GM12878 (cell line): ENCODE data around the gene ZGLP1. TPM values are rescaled to one million over a fixed set of nuclear protein-coding genes. Genes with fewer than 3 reads are reported as not detected.

Source experiments
- ATAC-seq: fragments of 200-7000 bp; cut with Tn5 transposase; 3 replicates; pipeline ENCODE4 v1.9.1; 2020; ENCODE audit warnings: mild to moderate bottlenecking, moderate library complexity
- BruUV-seq: library from RNA; stranded (reverse); fragments of 400-500 nt; replicated peaks from 2 replicates; lab custom pipeline; 2021; lab: Mats Ljungman, UMichigan
- CTCF ChIA-PET: fragments of 300-600 bp; sonication (Branson Sonifier 250); formaldehyde crosslinking; extraction: SDS; loops from one replicate; lab custom pipeline; 2021; ENCODE audit warnings: inconsistent platforms; lab: Yijun Ruan, JAX
- POLR2A ChIA-PET: fragments of 350-600 bp; formaldehyde crosslinking; extraction: SDS; loops from one replicate; lab custom pipeline; 2021; ENCODE audit warnings: inconsistent platforms; lab: Charles Lee
- RAD21 ChIA-PET: fragments of 300-600 bp; sonication (Branson Sonifier 250); formaldehyde crosslinking; loops from one replicate; lab custom pipeline; 2023; ENCODE audit warnings: antibody characterized with exemption; ENCODE audit not compliant: unreplicated experiment; lab: Charles Lee
- SMC1A ChIA-PET: fragments of 300-600 bp; sonication (Branson Sonifier 250); formaldehyde crosslinking; loops from one replicate; lab custom pipeline; 2023; ENCODE audit not compliant: unreplicated experiment, uncharacterized antibody; lab: Charles Lee
- DNase-seq: peaks from one replicate; pipeline ENCODE4 v3.0.0-alpha.2; 2011; ENCODE audit warnings: low read depth, low spot score
- FAIRE-seq: peaks from 3 replicates; lab custom pipeline; 2011; peaks lifted over from hg19 to GRCh38; lab: Jason Lieb, UNC
- H2AFZ ChIP-seq: 2 replicates; pipeline ENCODE4 v1.6.0; 2011; ENCODE audit warnings: low read depth, low read length, control low read depth; ENCODE audit not compliant: control insufficient read depth
- H3K27ac ChIP-seq: 2 replicates; pipeline ENCODE4 v1.5.1; 2011; ENCODE audit warnings: control low read depth; ENCODE audit not compliant: control insufficient read depth, insufficient read depth
- H3K27me3 ChIP-seq, 2 experiments: replicated peaks in 1 of 2; 2 replicates each; pipeline versions ENCODE4 v1.6.0 to v1.6.1; 2011; ENCODE audit warnings: low read length in 1 of 2; ENCODE audit not compliant: control insufficient read depth in 2 of 2, insufficient read depth in 2 of 2
- H3K36me3 ChIP-seq, 2 experiments: 2 replicates each; pipeline ENCODE4 v1.5.1; 2011; ENCODE audit warnings: low read length in 1 of 2; ENCODE audit not compliant: control insufficient read depth in 2 of 2, insufficient read depth in 2 of 2
- H3K4me1 ChIP-seq: 2 replicates; pipeline ENCODE4 v1.6.1; 2011; ENCODE audit warnings: mild to moderate bottlenecking, low read length, moderate library complexity, mixed read lengths; ENCODE audit not compliant: control insufficient read depth, insufficient read depth
- H3K4me2 ChIP-seq: 2 replicates; pipeline ENCODE4 v1.6.0; 2011; ENCODE audit warnings: control low read depth; ENCODE audit not compliant: control insufficient read depth, insufficient read depth
- H3K4me3 ChIP-seq: fragments of 200-600 bp; sonication (generic); 2 replicates; pipeline ENCODE4 v1.5.1; 2016
- H3K79me2 ChIP-seq: 2 replicates; pipeline ENCODE4 v1.6.0; 2011; ENCODE audit warnings: low read length; ENCODE audit not compliant: control insufficient read depth, insufficient read depth
- H3K9ac ChIP-seq: 2 replicates; pipeline ENCODE4 v1.8.0; 2011; ENCODE audit warnings: low read length, control low read depth, mixed read lengths; ENCODE audit not compliant: control insufficient read depth, insufficient read depth
- H3K9me3 ChIP-seq: replicated peaks from 3 replicates; pipeline ENCODE4 v1.5.1; 2011; ENCODE audit warnings: mild to moderate bottlenecking, low read length; ENCODE audit not compliant: control insufficient read depth, insufficient read depth
- H4K20me1 ChIP-seq: 2 replicates; pipeline ENCODE4 v1.6.0; 2011; ENCODE audit not compliant: control insufficient read depth, insufficient read depth
- CHD1 ChIP-seq: IDR thresholded peaks from 2 replicates; pipeline ENCODE4 v1.6.1; 2012; ENCODE audit warnings: low read depth, low read length, improper control_type of control experiment
- CHD2 ChIP-seq: IDR thresholded peaks from 2 replicates; pipeline ENCODE4 v1.6.1; 2011; ENCODE audit warnings: low read depth, low read length, improper control_type of control experiment, borderline replicate concordance
- CREB1 ChIP-seq: IDR thresholded peaks from 2 replicates; pipeline ENCODE4 v1.6.1; 2012; ENCODE audit warnings: low read depth, mild to moderate bottlenecking, inconsistent platforms
- KLF5 ChIP-seq: fragments of 450-650 bp; IDR thresholded peaks from 2 replicates; pipeline ENCODE4 v1.6.1; 2014; ENCODE audit warnings: mild to moderate bottlenecking; ENCODE audit not compliant: partially characterized antibody
- NBN ChIP-seq: fragments of 450-650 bp; IDR thresholded peaks from 2 replicates; pipeline ENCODE4 v1.6.1; 2016
- NFIC ChIP-seq: IDR thresholded peaks from 2 replicates; pipeline ENCODE4 v1.6.1; 2012; ENCODE audit warnings: low read depth, mild to moderate bottlenecking, inconsistent platforms, low read length, moderate library complexity
- NFYB ChIP-seq: IDR thresholded peaks from 2 replicates; pipeline ENCODE4 v1.6.1; 2011; ENCODE audit warnings: low read depth, mild to moderate bottlenecking, low read length, improper control_type of control experiment, moderate library complexity; ENCODE audit not compliant: insufficient read depth
- POLR2AphosphoS5 ChIP-seq: IDR thresholded peaks from 2 replicates; pipeline ENCODE4 v1.6.1; 2011; ENCODE audit warnings: mild to moderate bottlenecking, low read length, inconsistent platforms
- SMARCA5 ChIP-seq: fragments of 450-650 bp; IDR thresholded peaks from 2 replicates; pipeline ENCODE4 v1.6.1; 2017; ENCODE audit warnings: mild to moderate bottlenecking
- STAT1 ChIP-seq: fragments of 450-650 bp; conservative IDR thresholded peaks from 2 replicates; pipeline ENCODE4 v1.6.1; 2014; ENCODE audit warnings: antibody characterized with exemption, mild to moderate bottlenecking
- SUPT20H ChIP-seq: IDR thresholded peaks from 2 replicates; pipeline ENCODE4 v1.6.1; 2011; ENCODE audit warnings: low read depth, mild to moderate bottlenecking, low read length, moderate library complexity, borderline replicate concordance; ENCODE audit not compliant: control insufficient read depth
- WGBS: methylation state at CpG from one replicate; pipeline ENCODE4 v1.1.6; 2016; ENCODE audit warnings: low lambda C conversion rate; ENCODE audit not compliant: insufficient replicate concordance, insufficient coverage; ENCODE audit errors: missing lambda C conversion rate; 5-methylcytosine and 5-hydroxymethylcytosine counted together
- in situ Hi-C: fragments of 300-500 bp; cut with MboI; formaldehyde crosslinking; loops from 9 replicates; pipeline ENCODE4 v1.14.3; 2018; ENCODE audit warnings: mixed read lengths
- intact Hi-C: fragments of 100-400 bp; cut with micrococcal nuclease; formaldehyde crosslinking; loops from one replicate; pipeline ENCODE4 v1.14.2; 2022; ENCODE audit not compliant: unreplicated experiment
- polyA plus RNA-seq, 11 experiments: library from polyadenylated mRNA; depleted of rRNA in 4 of 11; unstranded in 6 of 11; stranded (reverse) in 5 of 11; fragments of >200 nt; fragmentation: Nextera tagmentation in 4 of 11; fragmentation: Illumina TruSeq in 1 of 11; extraction: Ambion mirVana in 4 of 11; extraction: Trizol in 1 of 11; gene quantifications; 1 replicate in 1 of 11; 2 replicates in 10 of 11; pipeline versions ENCODE4 v1.2.1 to v1.2.3, GENCODE V29; 2011 to 2016; ENCODE audit warnings: inconsistent platforms in 2 of 11, missing spikeins in 2 of 11, low read depth in 1 of 11
- total RNA-seq, 4 experiments: library from RNA; depleted of rRNA in 3 of 4; stranded (reverse); fragments of >200 nt in 3 of 4; fragmentation: Illumina TruSeq in 1 of 4; extraction: Trizol in 1 of 4; gene quantifications; 2 replicates each; pipeline versions ENCODE4 v1.2.1 to v1.2.3, GENCODE V29; 2013 to 2021
- TF ChIP-seq, protein P1 (sequence below): fragments of 450-650 bp; IDR thresholded peaks from 2 replicates; pipeline ENCODE4 v1.6.1; 2017; ENCODE audit warnings: borderline replicate concordance

ZGLP1 gene
- total and polyA plus RNA-seq, 10 of the 15 experiments (the other 5 are each of a cell fraction or from before 2014, with no cell fraction given), result 0.29 to 5.6 (median 1.3) TPM

DNA sequence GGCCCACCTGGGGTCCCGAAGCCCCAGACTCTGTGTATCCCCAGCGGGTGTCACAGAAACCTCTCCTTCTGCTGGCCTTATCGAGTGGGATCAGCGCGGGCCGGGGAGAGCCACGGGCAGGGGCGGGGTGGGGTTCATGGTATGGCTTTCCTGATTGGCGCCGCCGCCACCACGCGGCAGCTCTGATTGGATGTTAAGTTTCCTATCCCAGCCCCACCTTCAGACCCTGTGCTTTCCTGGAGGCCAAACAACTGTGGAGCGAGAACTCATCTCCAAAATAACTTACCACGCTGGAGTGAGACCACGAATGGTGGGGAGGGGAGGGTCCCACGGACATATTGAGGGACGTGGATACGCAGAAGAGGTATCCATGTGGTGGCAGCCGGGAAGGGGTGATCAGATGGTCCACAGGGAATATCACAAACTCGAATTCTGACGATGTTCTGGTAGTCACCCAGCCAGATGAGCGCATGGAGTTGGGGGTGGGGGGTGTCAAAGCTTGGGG lies 20.9 kb downstream of the ZGLP1 start:
- peak; percentile 58 for ATAC-seq
- BruUV-seq, result no TSS peak
- Histone ChIP-seq H3K27ac (peak overlapping the region; percentile 24; the same call in 1 of the 2 replicates), H3K79me2 (no peaks in the 10 kb centered on the region), H2AFZ (peak overlapping the region; percentile 94), H3K4me1 (peaks cover 73% of the 10 kb centered on the region), H4K20me1 (peaks cover 9% of the 10 kb centered on the region; the same call in 1 of the 2 replicates), H3K4me3 (peak overlapping the region; percentile 77), H3K27me3 (peaks cover 1 to 15% of the 10 kb centered on the region in 2 experiments)
- ChIA-PET RAD21 (interaction anchor here (0.9 to 5.4 kb wide), 16 partner anchors 9 to 115 kb away, joined by 3 to 119 read pairs (median 4); partner anchors contain the start of genes CDC37, ICAM1, MRPL4 and RAVER1), POLR2A (interaction anchor here (0.6 to 5.5 kb wide), 18 partner anchors 8 to 280 kb away, joined by 3 to 69 read pairs (median 4); partner anchors contain the start of genes CDC37, CDKN2D, FDX2 and ICAM1), CTCF (interaction anchor here (0.7 to 5.9 kb wide), 13 partner anchors 9 to 190 kb away, joined by 3 to 72 read pairs (median 5); partner anchors contain the start of genes ICAM1 and TYK2)
- TF ChIP-seq STAT1 (0 out of 2 replicates have a peak, but pooled peaks have one; percentile 23), NFYB (peak; percentile 74), SUPT20H (no peak), CHD2 (0 out of 2 replicates have a peak, but pooled peaks have one; percentile 2), CHD1 (no peak), NFIC (no peak), NBN (peak; percentile 33; the same call in 1 of the 2 replicates), SMARCA5 (0 out of 2 replicates have a peak, but pooled peaks have one; percentile 26), POLR2AphosphoS5 (no peak), KLF5 (peak; percentile 31), CREB1 (0 out of 2 replicates have a peak, but pooled peaks have one; percentile 2)
- TF ChIP-seq, protein P1, sequence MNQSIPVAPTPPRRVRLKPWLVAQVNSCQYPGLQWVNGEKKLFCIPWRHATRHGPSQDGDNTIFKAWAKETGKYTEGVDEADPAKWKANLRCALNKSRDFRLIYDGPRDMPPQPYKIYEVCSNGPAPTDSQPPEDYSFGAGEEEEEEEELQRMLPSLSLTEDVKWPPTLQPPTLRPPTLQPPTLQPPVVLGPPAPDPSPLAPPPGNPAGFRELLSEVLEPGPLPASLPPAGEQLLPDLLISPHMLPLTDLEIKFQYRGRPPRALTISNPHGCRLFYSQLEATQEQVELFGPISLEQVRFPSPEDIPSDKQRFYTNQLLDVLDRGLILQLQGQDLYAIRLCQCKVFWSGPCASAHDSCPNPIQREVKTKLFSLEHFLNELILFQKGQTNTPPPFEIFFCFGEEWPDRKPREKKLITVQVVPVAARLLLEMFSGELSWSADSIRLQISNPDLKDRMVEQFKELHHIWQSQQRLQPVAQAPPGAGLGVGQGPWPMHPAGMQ, result no peak
- TF ChIP-seq, all 136 proteins: peak for 7
- FAIRE-seq, result peak; percentile 75
- Histone ChIP-seq H3K36me3 (peaks cover 21% of the 10 kb centered on the region in 2 experiments; a peak in 3 of 4 replicates), H3K9me3 (no peaks in the 10 kb centered on the region; the same call in 2 of the 3 replicates), H3K4me2 (peak overlapping the region; percentile 98), H3K9ac (peak overlapping the region; percentile 49; the same call in 1 of the 2 replicates)
- DNase-seq, result no peak
- intact Hi-C loops, result no loop called here
- 2% methylated on average over 23 of the region's 23 CpGs for WGBS
- SMC1A ChIA-PET, result interaction anchor here (0.7 to 3.7 kb wide), 13 partner anchors 9 to 102 kb away, joined by 3 to 50 read pairs (median 4); partner anchors contain the start of genes ICAM1 and TYK2
- in situ Hi-C loops, result no loop called here
